Right ventricle myocardium superior (tissue), 1 donor: Measurements from ENCODE around the gene EYA2. TPM values are rescaled to one million over a fixed set of nuclear protein-coding genes. Genes with fewer than 3 reads are reported as not detected.

ENCODE experiments used
- ATAC-seq: fragments of 200-7000 bp; cut with Tn5 transposase; one replicate; pipeline ENCODE4 v1.9.1; 2020; ENCODE audit warnings: mild to moderate bottlenecking; ENCODE audit not compliant: poor library complexity
- DNase-seq: peaks from one replicate; pipeline ENCODE4 v3.0.0-alpha.2; 2020
- intact Hi-C: fragments of 100-400 bp; cut with DNase I; formaldehyde crosslinking; loops from one replicate; pipeline ENCODE4 v1.11.2; 2022
- total RNA-seq: library from RNA; stranded (reverse); fragmentation: NEBNext Ultra II Directional; extraction: Animal tissue kit (Norgen Biotek cat#: 25700); gene quantifications from one replicate; pipeline ENCODE4 v1.2.1, GENCODE V29; 2021
- donor health status: DM: no; HTN: yes; CAD: no; lungs with severe emphysema.

The EYA2 gene
- total RNA-seq, 1 donor from 2014 or later, result 0.65 TPM

- DNase-seq (no peak), ATAC-seq (no peak)
- intact Hi-C loops, result no loop called here
Observed at GRCh38 chr20:46990596-46991104, 96.0 kb downstream of the EYA2 start.

DNA sequence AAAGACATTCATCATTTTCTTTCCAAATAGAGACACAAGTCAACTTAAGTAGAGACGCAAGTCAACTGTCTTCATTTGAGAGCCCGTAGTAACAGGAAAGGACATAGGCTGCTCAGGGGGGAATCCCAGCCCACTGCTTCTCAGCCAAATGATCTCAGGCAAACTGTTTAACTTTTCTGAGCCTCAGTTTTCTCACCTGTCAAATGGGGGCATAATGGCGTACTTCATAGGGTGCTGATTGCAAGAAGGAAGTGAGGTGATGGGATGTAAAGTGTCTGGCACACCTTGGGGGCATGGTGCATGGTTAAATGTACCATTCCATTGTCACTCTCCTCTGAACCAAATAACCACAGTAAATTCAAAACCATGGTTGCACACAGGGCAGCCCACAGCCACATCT, 96.5 kb downstream of the EYA2 start:
- intact Hi-C loops, result no loop called here
- DNase-seq, result no peak
- ATAC-seq, result no peak

- intact Hi-C loops, result no loop called here
- no peak for DNase-seq
- no peak for ATAC-seq
Observed at GRCh38 chr20:46991880-46992639, 97.4 kb downstream of the EYA2 start.

GRCh38 chr20:46992640-46993035, 98.0 kb downstream of the EYA2 start:
- ATAC-seq (no peak), DNase-seq (no peak)
- intact Hi-C loops, result no loop called here

DNA sequence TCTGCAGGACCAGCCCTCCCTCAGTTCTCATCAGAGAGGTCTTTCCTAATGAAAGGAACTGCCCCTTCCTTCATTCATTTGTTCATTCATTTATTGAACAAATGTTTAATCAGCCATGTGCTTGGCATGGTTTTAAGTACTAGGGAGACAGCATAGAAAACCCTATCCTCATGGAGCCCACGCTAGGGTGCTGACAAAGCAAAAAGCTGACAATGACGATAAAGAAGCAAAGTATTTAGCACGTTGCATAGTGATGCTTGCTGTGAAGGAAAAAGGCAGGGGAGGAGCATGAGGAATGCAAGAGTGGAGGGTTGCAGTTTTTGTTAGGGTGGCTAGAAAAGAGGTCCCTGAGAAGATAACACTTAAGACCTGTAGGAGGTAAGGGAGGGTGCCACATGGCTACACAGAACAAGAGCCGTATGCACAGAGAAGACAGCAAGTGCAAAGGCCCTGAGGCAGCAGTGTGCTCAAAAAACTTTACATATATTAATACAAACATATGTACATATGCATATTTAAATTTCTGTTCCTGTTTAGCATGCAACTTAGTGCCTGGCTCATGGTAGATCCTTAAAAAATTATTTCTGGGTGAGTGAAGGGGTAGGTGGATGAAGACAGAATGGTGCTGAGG, 98.9 kb downstream of the EYA2 start:
- ATAC-seq, result no peak
- intact Hi-C loops, result no loop called here
- DNase-seq, result no peak

- DNase-seq (no peak), ATAC-seq (no peak)
- intact Hi-C loops, result no loop called here
Observed at GRCh38 chr20:46994341-46994740, 99.7 kb downstream of the EYA2 start.

DNA sequence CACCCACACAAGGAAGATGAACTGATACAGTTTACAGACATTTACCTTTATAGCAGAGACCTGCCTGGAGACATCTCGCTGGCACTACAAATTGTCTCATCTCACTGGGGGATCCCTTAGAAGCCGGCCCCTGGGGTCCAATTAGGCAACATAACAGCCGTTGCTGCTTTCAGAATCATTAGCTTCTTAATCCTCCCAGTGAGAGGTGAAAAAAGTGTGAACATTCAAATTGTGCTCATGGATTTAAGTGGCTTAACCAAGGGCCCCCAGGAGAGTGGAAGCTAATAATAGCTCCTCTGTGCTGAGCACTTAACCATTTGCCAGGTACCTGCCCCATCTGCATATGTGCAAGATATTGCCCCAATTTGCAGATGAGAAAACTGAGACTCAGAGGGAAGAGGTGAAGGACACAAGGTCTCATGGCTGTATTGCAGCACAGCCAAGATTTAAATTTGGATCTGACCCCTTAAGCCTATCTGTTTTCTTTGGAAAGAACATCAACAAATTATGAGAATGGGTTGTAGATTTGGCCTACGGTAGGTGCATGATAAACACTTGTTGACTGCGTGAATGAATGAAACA, 101.0 kb downstream of the EYA2 start:
- ATAC-seq (no peak), DNase-seq (no peak)
- intact Hi-C loops, result no loop called here

DNA sequence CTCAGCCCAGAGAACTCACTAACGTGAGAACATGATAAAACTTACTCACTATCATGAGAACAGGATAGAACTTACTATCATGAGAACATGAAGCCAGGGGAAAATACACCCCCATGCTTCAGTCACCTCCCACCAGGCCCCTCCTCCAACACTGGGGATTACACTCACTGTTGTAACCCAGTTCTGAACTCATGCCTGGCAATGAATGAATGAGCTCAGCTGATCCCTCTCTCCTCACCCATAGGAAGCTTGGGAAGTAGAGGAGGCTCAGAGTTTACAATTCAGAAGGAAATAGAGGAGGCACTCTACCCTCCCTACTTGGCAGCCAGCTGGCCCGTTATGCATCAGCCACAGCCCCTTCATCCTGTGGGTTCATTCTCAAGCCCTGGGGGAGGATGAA, 102.5 kb downstream of the EYA2 start:
- DNase-seq (no peak), ATAC-seq (no peak)
- intact Hi-C loops, result no loop called here

GRCh38 chr20:46998477-46999240, 104.0 kb downstream of the EYA2 start:
- intact Hi-C loops, result no loop called here
- DNase-seq (no peak), ATAC-seq (no peak)

DNA sequence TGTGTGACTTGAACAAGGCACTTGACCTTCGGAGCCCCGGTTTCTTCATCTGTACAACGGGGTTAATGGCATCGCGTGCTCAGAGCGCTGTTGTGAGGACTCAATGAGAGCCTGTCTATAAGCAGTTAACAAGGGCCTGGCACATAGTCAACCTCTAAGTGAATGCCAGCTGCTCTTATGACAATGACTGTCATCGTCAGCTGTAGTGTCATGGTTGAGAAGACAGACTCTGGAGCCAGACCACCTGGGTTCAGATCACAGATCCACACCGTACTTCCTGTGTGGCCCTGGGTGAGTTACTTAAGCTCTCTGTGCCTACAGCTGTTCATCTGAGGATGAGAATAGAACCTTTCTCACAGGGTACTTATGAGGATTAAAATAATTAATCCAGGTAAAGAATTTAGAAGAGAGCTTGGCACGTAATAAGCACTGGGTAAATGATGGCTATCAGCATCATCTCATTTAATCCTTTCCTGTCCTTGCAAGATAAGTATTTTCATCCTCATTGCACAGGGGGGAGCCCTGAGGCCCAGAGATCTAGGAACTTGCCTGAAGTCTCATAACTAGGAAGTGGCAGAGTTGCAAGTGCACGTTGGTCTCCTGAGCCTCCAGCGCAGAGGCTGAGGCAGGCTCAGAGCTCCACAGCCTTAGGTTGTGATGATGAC, 105.3 kb downstream of the EYA2 start:
- ATAC-seq (no peak), DNase-seq (no peak)
- intact Hi-C loops, result no loop called here

DNA sequence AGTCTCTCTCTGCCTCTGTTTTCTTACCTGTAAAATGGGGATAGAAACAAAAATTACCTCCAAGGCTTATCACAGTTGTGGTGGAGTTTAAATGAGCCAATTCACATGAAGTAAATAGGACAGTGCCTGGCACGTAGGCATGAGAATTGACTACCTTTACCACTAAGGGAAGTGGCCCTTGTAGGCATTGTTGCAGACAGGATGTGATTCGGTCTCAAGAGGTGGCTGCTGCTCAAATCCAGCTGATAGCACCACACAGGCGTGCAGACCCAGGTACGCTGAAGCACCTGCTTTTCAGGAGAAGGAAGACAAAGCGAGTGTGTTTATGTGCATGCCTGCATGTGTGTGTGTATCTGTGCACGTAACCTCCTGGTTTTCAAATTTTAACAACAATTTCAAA, 108.6 kb downstream of the EYA2 start:
- ATAC-seq, result no peak
- intact Hi-C loops, result no loop called here

DNA sequence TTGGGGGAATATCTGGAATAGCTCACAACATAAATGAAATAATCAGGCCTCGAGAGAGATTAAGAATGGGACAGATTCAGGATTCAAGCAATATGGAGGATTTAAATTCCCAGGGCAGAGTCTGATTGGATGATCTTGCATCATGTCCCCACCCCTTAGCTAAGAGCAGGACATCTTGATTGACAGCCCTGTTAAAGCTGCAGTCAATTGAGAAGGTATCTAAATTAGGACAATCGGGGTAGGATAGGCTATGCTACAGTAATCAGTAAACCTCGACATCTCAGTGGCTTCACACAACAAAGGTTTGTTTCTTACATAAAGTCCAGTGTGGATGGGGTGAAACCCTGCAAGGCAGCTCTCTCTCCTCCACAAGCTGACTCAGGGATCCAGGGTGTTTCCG, 109.5 kb downstream of the EYA2 start:
- ATAC-seq, result no peak
- intact Hi-C loops, result no loop called here
- DNase-seq, result no peak

More for the DNA sequence above, 108.6 kb downstream of the EYA2 start:
- no peak for DNase-seq

GRCh38 chr20:47007826-47008655, 113.4 kb downstream of the EYA2 start:
- intact Hi-C loops, result no loop called here
- ATAC-seq, result no peak
- no peak for DNase-seq

- ATAC-seq, result no peak
- intact Hi-C loops, result no loop called here
- DNase-seq, result no peak
Observed at GRCh38 chr20:47008842-47009518, 114.3 kb downstream of the EYA2 start.

DNA sequence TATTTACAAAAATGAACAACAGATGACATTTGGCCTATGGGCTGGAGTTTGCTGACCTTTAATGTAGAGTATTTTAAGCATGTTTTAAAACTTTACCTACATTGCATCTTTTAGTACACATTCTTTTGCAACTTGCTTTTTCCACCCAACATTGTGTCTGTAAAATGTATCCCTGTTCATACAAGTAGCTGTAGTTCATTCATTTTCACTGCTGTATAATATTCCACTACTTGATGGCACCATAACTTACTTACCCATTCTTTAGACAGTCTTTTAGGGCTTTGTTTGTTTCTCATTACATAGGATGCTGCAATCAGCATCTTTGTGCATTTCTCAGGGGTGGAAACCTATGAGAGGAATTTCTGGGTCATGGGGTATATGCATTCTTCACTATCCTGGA, 115.1 kb downstream of the EYA2 start:
- intact Hi-C loops, result no loop called here
- ATAC-seq (no peak), DNase-seq (no peak)

DNA sequence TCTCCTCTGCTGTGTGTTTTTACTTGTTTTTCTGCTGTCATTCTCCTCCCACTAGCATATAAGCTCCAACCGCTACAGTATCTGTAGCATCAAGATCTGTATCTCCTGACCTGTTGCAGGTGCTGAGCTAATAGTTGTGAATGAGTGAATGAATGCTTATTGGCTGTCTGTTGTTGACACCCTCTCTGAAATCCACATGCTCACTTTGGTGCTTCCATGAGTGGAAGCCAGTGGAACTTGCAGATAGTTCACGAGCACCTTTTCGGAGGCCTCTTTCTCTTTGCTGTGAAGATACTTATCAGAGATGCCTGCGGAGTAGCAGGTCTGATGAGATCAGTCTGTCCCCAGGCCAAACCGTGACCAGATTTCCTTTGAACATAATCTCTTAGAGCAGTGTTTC, 117.3 kb downstream of the EYA2 start:
- DNase-seq, result no peak
- intact Hi-C loops, result no loop called here
- no peak for ATAC-seq

GRCh38 chr20:47013606-47014005, 119.0 kb downstream of the EYA2 start:
- no peak for DNase-seq
- intact Hi-C loops, result no loop called here
- ATAC-seq, result no peak
